SIG-M5 treated with dmso at 0.1 percent for 504 hours (cell line): ENCODE results near the gene SLTM.
A peak's percentile ranks its signal among the peaks of the same experiment; 100 is the strongest.
"Not testable (repeated sequence)": the region's sequence is repeated elsewhere in the genome, so short reads cannot be mapped to it uniquely, and the experiment has no call there.

Experiments used
- DNase-seq: peaks from one replicate; lab custom pipeline; 2025; ENCODE audit not compliant: unreplicated experiment; lab: John Stamatoyannopoulos, UW

SLTM gene

GRCh38 chr15:58877999-58878825 lies 55.3 kb downstream of the SLTM start:
- DNase-seq = no peak

- DNase-seq = no peak
These were observed 57.0 kb downstream of the SLTM start for GRCh38 chr15:58876306-58877106.

- DNase-seq = no peak
These were observed 58.1 kb downstream of the SLTM start for GRCh38 chr15:58875343-58875742.

GRCh38 chr15:58873267-58873666 lies 60.2 kb downstream of the SLTM start:
- DNase-seq = peak; percentile 42

GRCh38 chr15:58870451-58870850 lies 63.0 kb downstream of the SLTM start:
- DNase-seq = peak; percentile 43

GRCh38 chr15:58867926-58868325 lies 65.6 kb downstream of the SLTM start:
- no peak for DNase-seq

- DNase-seq = no peak
These were observed 68.0 kb downstream of the SLTM start for GRCh38 chr15:58865425-58865880.

- DNase-seq = no peak
These were observed 68.7 kb downstream of the SLTM start for GRCh38 chr15:58864602-58865424.

GRCh38 chr15:58862326-58862725 lies 71.2 kb downstream of the SLTM start:
- DNase-seq = no peak

GRCh38 chr15:58856621-58857020 lies 76.9 kb downstream of the SLTM start:
- DNase-seq = not testable (repeated sequence)

GRCh38 chr15:58856086-58856485 lies 77.4 kb downstream of the SLTM start:
- DNase-seq = no peak

- DNase-seq = no peak
These were observed 78.9 kb downstream of the SLTM start for GRCh38 chr15:58854593-58854992.

GRCh38 chr15:58852347-58852746 lies 81.1 kb downstream of the SLTM start:
- peak; percentile 24 for DNase-seq

GRCh38 chr15:58851205-58851604 lies 82.3 kb downstream of the SLTM start:
- DNase-seq = not testable (repeated sequence)

- DNase-seq = no peak
These were observed 90.6 kb downstream of the SLTM start for GRCh38 chr15:58842713-58843396.

GRCh38 chr15:58840048-58840447 lies 93.4 kb downstream of the SLTM start:
- DNase-seq = no peak

- DNase-seq = no peak
These were observed 94.0 kb downstream of the SLTM start for GRCh38 chr15:58839485-58839884.

- not testable (repeated sequence) for DNase-seq
These were observed 99.6 kb downstream of the SLTM start for GRCh38 chr15:58833681-58834426.

GRCh38 chr15:58830556-58830955 lies 102.9 kb downstream of the SLTM start:
- no peak for DNase-seq
